Hepatocyte (in vitro differentiated cells): Measurements from ENCODE around the gene AMPD1. TPM values are rescaled to one million over a fixed set of nuclear protein-coding genes. Genes with fewer than 3 reads are reported as not detected.

ENCODE experiments used
- DNase-seq: peaks from one replicate; pipeline ENCODE4 v3.0.0-alpha.2; 2016; ENCODE audit warnings: low spot score
- H2AFZ ChIP-seq: fragments of 200-600 bp; sonication (generic); 2 replicates; pipeline ENCODE4 v1.6.0; 2016; ENCODE audit warnings: antibody characterized with exemption, mild to moderate bottlenecking
- H3K27ac ChIP-seq: fragments of 200-600 bp; sonication (generic); 2 replicates; pipeline ENCODE4 v1.5.1; 2016; ENCODE audit warnings: mild to moderate bottlenecking
- H3K27me3 ChIP-seq: fragments of 200-600 bp; sonication (generic); 2 replicates; pipeline ENCODE4 v1.6.1; 2016
- H3K36me3 ChIP-seq: fragments of 200-600 bp; sonication (generic); replicated peaks from 2 replicates; pipeline ENCODE4 v1.5.1; 2016; ENCODE audit warnings: low read depth; ENCODE audit not compliant: insufficient read depth
- H3K4me1 ChIP-seq: fragments of 200-600 bp; sonication (generic); 2 replicates; pipeline ENCODE4 v1.5.1; 2016; ENCODE audit warnings: mild to moderate bottlenecking, moderate library complexity; ENCODE audit not compliant: insufficient read depth
- H3K4me2 ChIP-seq: fragments of 200-600 bp; sonication (generic); 2 replicates; pipeline ENCODE4 v1.6.0; 2016
- H3K4me3 ChIP-seq: fragments of 200-600 bp; sonication (generic); 2 replicates; pipeline ENCODE4 v1.5.1; 2016; ENCODE audit warnings: mild to moderate bottlenecking
- H3K79me2 ChIP-seq: fragments of 200-600 bp; sonication (generic); 2 replicates; pipeline ENCODE4 v1.6.0; 2017; ENCODE audit warnings: mild to moderate bottlenecking
- H3K9me2 ChIP-seq: fragments of 200-600 bp; sonication (generic); replicated peaks from 2 replicates; pipeline ENCODE4 v1.6.0; 2017; ENCODE audit warnings: mild to moderate bottlenecking; ENCODE audit not compliant: insufficient read depth
- H3K9me3 ChIP-seq: fragments of 200-600 bp; sonication (generic); 2 replicates; pipeline ENCODE4 v1.5.1; 2016; ENCODE audit warnings: low read depth, mild to moderate bottlenecking
- H4K20me1 ChIP-seq: fragments of 200-600 bp; sonication (generic); 2 replicates; pipeline ENCODE4 v1.6.0; 2016; ENCODE audit warnings: mild to moderate bottlenecking; ENCODE audit not compliant: insufficient read depth, poor library complexity, severe bottlenecking
- CTCF ChIP-seq: fragments of 200-600 bp; sonication (generic); IDR thresholded peaks from 2 replicates; pipeline ENCODE4 v1.5.1; 2016; ENCODE audit warnings: antibody characterized with exemption, mild to moderate bottlenecking; ENCODE audit not compliant: poor library complexity
- EZH2 ChIP-seq: fragments of 200-600 bp; sonication (generic); IDR thresholded peaks from 2 replicates; pipeline ENCODE4 v1.6.1; 2016; ENCODE audit warnings: antibody characterized with exemption, mild to moderate bottlenecking, borderline replicate concordance
- EZH2phosphoT487 ChIP-seq: fragments of 200-600 bp; sonication (generic); IDR thresholded peaks from one replicate; pipeline ENCODE4 v1.6.1; 2018; ENCODE audit warnings: antibody characterized with exemption, mild to moderate bottlenecking, low read depth, moderate library complexity; ENCODE audit not compliant: unreplicated experiment, severe bottlenecking
- WGBS: methylation state at CpG from one replicate; pipeline ENCODE4 v1.1.6; 2016; ENCODE audit warnings: low lambda C conversion rate; ENCODE audit errors: missing lambda C conversion rate; 5-methylcytosine and 5-hydroxymethylcytosine counted together
- polyA plus RNA-seq: library from polyadenylated mRNA; unstranded; fragments of >200 nt; fragmentation: Nextera tagmentation; extraction: Ambion mirVana; gene quantifications from 2 replicates; pipeline ENCODE4 v1.2.1, GENCODE V29; 2016
- total RNA-seq: library from RNA; depleted of rRNA; stranded (reverse); fragments of >200 nt; gene quantifications from 2 replicates; pipeline ENCODE4 v1.2.3, GENCODE V29; 2014

Gene AMPD1
- total and polyA plus RNA-seq, 2 experiments from 2014 or later: not detected

- Histone ChIP-seq H3K9me3 (no peaks in the 10 kb centered on the region), H3K9me2 (no peaks in the 10 kb centered on the region), H3K4me1 (peaks cover 8% of the 10 kb centered on the region), H3K4me3 (no peak overlapping the region), H3K79me2 (peaks cover 25% of the 10 kb centered on the region), H3K36me3 (no peaks in the 10 kb centered on the region), H2AFZ (no peak overlapping the region), H3K27me3 (no peaks in the 10 kb centered on the region), H3K27ac (no peak overlapping the region), H4K20me1 (no peaks in the 10 kb centered on the region), H3K4me2 (no peak overlapping the region)
- no peak for DNase-seq
- 93% methylated on average over 3 of the region's 3 CpGs for WGBS
- TF ChIP-seq EZH2 (no peak), CTCF (no peak), EZH2phosphoT487 (no peak)
These were observed 15.0 kb upstream of the AMPD1 start for GRCh38 chr1:114710360-114710759.

- no peak for DNase-seq
- no peaks in the 10 kb centered on the region for H3K79me2 ChIP-seq
- no peaks in the 10 kb centered on the region for H3K27me3 ChIP-seq
- TF ChIP-seq EZH2 (no peak), CTCF (no peak), EZH2phosphoT487 (no peak)
- no peaks in the 10 kb centered on the region for H4K20me1 ChIP-seq
- no peak overlapping the region for H2AFZ ChIP-seq
- H3K4me3 ChIP-seq: no peak overlapping the region
- H3K9me3 ChIP-seq: no peaks in the 10 kb centered on the region
- no peaks in the 10 kb centered on the region for H3K36me3 ChIP-seq
- H3K4me2 ChIP-seq: no peak overlapping the region
- whole genome bisulfite sequencing: 95% methylated on average over 2 of the region's 2 CpGs
- H3K9me2 ChIP-seq: no peaks in the 10 kb centered on the region
- no peaks in the 10 kb centered on the region for H3K4me1 ChIP-seq
- no peak overlapping the region for H3K27ac ChIP-seq
These were observed 12.3 kb upstream of the AMPD1 start for GRCh38 chr1:114707604-114708003.

- no peak overlapping the region for H3K27ac ChIP-seq
- no peaks in the 10 kb centered on the region for H3K36me3 ChIP-seq
- H3K9me2 ChIP-seq: no peaks in the 10 kb centered on the region
- TF ChIP-seq EZH2phosphoT487 (no peak), CTCF (no peak)
- no peaks in the 10 kb centered on the region for H3K4me1 ChIP-seq
- no peak overlapping the region for H2AFZ ChIP-seq
- H3K9me3 ChIP-seq: no peaks in the 10 kb centered on the region
- no peaks in the 10 kb centered on the region for H3K27me3 ChIP-seq
- no peak overlapping the region for H3K4me2 ChIP-seq
- no peak for DNase-seq
- H3K79me2 ChIP-seq: no peaks in the 10 kb centered on the region
- H3K4me3 ChIP-seq: no peak overlapping the region
- WGBS: 79% methylated on average over 1 of the region's 1 CpG
- H4K20me1 ChIP-seq: no peaks in the 10 kb centered on the region
These were observed 7.9 kb upstream of the AMPD1 start for GRCh38 chr1:114703242-114703641.

GRCh38 chr1:114702737-114703136 lies 7.4 kb upstream of the AMPD1 start:
- Histone ChIP-seq H3K4me3 (no peak overlapping the region), H3K4me2 (no peak overlapping the region), H3K9me3 (no peaks in the 10 kb centered on the region), H4K20me1 (no peaks in the 10 kb centered on the region), H2AFZ (no peak overlapping the region), H3K27ac (no peak overlapping the region), H3K9me2 (no peaks in the 10 kb centered on the region), H3K27me3 (no peaks in the 10 kb centered on the region), H3K79me2 (no peaks in the 10 kb centered on the region), H3K36me3 (no peaks in the 10 kb centered on the region), H3K4me1 (no peaks in the 10 kb centered on the region)
- TF ChIP-seq CTCF (no peak), EZH2phosphoT487 (no peak), EZH2 (no peak)
- WGBS: 92% methylated on average over 5 of the region's 5 CpGs
- no peak for DNase-seq
